Chondrocyte (in vitro differentiated cells): Measurements from ENCODE around the gene ARHGAP32. TPM values are rescaled to one million over a fixed set of nuclear protein-coding genes. Genes with fewer than 3 reads are reported as not detected.

ENCODE experiments used
- DNase-seq: peaks from one replicate; pipeline ENCODE4 v3.0.0; 2021; ENCODE audit warnings: mixed read lengths, low spot score
- H3K27ac Mint-ChIP-seq: one replicate; pipeline ENCODE4 v1.8.0; 2021; ENCODE audit warnings: mild to moderate bottlenecking, moderate library complexity, mixed read lengths; ENCODE audit not compliant: unreplicated experiment
- H3K27me3 Mint-ChIP-seq: 2 replicates; pipeline ENCODE4 v1.8.0; 2021; ENCODE audit warnings: low read depth, mixed read lengths
- H3K36me3 Mint-ChIP-seq: 2 replicates; pipeline ENCODE4 v1.8.0; 2021; ENCODE audit warnings: low read depth, mixed read lengths
- H3K4me1 Mint-ChIP-seq: 2 replicates; pipeline ENCODE4 v1.8.0; 2021; ENCODE audit warnings: low read depth, mild to moderate bottlenecking, mixed read lengths
- H3K4me3 Mint-ChIP-seq: one replicate; pipeline ENCODE4 v1.8.0; 2021; ENCODE audit warnings: mild to moderate bottlenecking, moderate library complexity, mixed read lengths; ENCODE audit not compliant: unreplicated experiment
- H3K9me3 Mint-ChIP-seq: 2 replicates; pipeline ENCODE4 v1.8.0; 2021; ENCODE audit warnings: low read depth, mixed read lengths
- total RNA-seq: library from RNA; stranded (reverse); gene quantifications from 3 replicates; pipeline ENCODE4 v1.2.1, GENCODE V29; 2021
- TF ChIP-seq, protein P1 (sequence below): fragments of 200-600 bp; sonication (generic); IDR thresholded peaks from 2 replicates; pipeline ENCODE4 v1.5.0; 2021; ENCODE audit warnings: antibody characterized with exemption, mild to moderate bottlenecking, moderate library complexity

ARHGAP32 gene
- total RNA-seq, 1 donor from 2014 or later = 15.8 TPM

DNA sequence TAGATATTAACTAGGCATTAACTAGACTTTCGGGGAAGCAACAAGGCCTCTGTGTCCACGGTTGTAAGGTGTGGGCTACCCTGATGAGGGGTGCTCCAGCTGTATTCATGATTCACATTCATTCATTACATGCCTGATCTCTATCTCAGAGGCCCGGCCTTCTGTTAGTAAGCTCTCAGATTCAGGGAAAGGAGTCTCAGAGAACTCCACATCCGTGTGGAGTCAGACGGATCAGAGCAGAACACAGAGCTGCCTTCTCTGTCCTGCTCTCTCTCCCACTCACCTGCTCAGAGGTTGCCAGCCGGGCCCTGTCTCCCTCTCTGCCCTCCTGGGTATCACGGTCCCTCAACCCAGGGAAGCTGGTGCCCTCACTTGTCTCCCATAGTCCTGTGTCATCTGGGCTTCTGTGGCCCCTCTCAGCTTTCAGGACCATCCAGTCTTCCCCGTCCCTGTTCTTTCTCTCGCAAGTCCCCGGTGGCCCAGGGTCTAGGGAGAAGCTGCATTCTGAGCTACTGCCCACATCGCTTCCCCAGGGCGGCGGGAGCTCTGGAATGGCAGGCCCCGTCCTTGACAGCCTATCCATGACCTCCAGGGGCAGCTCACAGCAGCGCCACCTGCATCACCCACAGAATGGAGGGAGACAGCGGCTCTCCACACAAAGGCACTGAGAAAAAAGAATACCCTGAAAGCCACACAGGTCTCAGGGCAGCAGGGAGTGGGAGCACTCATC is 253.8 kb downstream of the ARHGAP32 start:
- Mint-ChIP-seq H3K27me3 (peaks cover 9% of the 10 kb centered on the region), H3K27ac (no peak overlapping the region), H3K36me3 (no peaks in the 10 kb centered on the region), H3K4me1 (no peaks in the 10 kb centered on the region), H3K4me3 (no peak overlapping the region), H3K9me3 (no peaks in the 10 kb centered on the region)
- TF ChIP-seq, protein P1, sequence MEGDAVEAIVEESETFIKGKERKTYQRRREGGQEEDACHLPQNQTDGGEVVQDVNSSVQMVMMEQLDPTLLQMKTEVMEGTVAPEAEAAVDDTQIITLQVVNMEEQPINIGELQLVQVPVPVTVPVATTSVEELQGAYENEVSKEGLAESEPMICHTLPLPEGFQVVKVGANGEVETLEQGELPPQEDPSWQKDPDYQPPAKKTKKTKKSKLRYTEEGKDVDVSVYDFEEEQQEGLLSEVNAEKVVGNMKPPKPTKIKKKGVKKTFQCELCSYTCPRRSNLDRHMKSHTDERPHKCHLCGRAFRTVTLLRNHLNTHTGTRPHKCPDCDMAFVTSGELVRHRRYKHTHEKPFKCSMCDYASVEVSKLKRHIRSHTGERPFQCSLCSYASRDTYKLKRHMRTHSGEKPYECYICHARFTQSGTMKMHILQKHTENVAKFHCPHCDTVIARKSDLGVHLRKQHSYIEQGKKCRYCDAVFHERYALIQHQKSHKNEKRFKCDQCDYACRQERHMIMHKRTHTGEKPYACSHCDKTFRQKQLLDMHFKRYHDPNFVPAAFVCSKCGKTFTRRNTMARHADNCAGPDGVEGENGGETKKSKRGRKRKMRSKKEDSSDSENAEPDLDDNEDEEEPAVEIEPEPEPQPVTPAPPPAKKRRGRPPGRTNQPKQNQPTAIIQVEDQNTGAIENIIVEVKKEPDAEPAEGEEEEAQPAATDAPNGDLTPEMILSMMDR = no peak
- DNase-seq = no peak

DNA sequence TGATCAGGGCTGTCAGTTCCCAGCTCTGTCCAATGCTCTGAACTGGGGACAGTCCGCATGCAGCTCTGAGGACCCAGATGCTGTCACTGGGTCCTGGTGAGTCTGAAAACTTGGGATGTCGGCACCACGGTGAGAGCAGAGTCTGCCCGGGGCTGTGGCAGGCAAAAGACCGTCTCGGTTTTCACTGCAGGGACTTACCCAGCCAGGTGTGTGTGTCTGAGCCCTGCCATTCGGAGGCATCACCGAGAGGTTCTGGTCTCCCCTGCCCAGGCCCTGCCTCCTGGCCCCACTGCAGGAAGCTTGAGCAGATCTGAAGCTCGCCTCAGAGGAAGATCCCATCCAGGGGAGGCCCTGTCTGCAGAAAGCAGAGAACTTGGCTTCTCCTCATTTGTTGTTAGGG is 254.6 kb downstream of the ARHGAP32 start:
- no peaks in the 10 kb centered on the region for H3K9me3 Mint-ChIP-seq
- peaks cover 6% of the 10 kb centered on the region for H3K27me3 Mint-ChIP-seq
- TF ChIP-seq, protein P1 = no peak
- no peak for DNase-seq
- no peaks in the 10 kb centered on the region for H3K36me3 Mint-ChIP-seq
- H3K4me1 Mint-ChIP-seq = no peaks in the 10 kb centered on the region
- H3K4me3 Mint-ChIP-seq = no peak overlapping the region
- no peak overlapping the region for H3K27ac Mint-ChIP-seq

DNA sequence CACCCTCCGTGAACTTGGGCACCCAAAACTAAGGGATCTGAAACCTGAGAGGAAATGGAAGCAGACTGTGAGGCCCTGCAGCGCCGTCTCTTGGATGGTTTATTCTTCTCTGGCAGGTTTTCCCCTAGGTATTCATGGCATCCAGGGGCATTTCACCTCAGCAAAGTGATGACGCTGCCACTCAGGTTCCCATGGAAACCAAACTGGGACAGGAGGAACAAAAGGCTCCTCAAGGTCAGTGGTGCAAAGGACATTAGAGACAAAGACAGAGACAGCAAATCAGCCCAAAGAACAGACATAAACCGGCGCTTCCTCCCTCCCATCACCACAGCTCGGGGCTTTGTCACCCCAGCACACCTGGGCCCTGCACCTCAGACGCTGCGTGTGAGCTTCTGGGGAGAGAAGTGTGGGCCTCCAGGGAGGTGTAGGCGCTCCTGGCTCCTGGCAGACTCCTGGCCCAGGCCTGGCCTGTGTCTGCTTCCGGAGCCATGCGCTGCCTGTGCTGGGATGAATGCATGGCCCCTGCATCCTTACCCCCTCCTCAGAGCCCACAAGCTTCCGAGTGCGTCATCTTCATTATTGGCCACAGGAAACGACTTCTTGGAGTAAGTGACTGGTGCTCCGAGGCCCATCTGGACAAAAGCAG is 255.4 kb downstream of the ARHGAP32 start:
- Mint-ChIP-seq H3K36me3 (no peaks in the 10 kb centered on the region), H3K27me3 (peaks cover 7% of the 10 kb centered on the region), H3K9me3 (no peaks in the 10 kb centered on the region), H3K27ac (no peak overlapping the region), H3K4me1 (no peaks in the 10 kb centered on the region), H3K4me3 (no peak overlapping the region)
- no peak for DNase-seq
- TF ChIP-seq, protein P1 = no peak

DNA sequence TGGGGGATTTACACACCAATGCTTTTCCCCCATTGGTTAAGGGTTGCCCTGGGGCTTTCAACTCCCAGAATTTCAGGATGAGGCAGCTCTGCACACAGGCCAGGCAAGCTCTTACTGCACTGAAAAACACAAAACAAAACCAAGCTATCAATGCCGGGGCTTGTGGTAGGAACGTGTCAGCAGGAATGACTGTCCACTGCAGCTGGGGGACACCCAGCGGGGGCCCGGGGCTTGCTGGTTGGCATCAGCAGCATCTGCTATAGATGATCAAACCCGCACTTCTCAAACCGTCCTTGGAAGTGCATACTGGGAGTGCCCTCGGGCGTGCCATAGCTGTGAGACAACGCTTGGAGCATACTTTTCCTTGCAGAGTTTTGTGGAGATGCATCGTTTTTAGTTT is 257.2 kb downstream of the ARHGAP32 start:
- Mint-ChIP-seq H3K9me3 (no peaks in the 10 kb centered on the region), H3K36me3 (no peaks in the 10 kb centered on the region), H3K4me3 (no peak overlapping the region), H3K27ac (no peak overlapping the region), H3K27me3 (peaks cover 11% of the 10 kb centered on the region), H3K4me1 (peaks cover 3% of the 10 kb centered on the region)
- TF ChIP-seq, protein P1 = no peak
- DNase-seq = no peak

DNA sequence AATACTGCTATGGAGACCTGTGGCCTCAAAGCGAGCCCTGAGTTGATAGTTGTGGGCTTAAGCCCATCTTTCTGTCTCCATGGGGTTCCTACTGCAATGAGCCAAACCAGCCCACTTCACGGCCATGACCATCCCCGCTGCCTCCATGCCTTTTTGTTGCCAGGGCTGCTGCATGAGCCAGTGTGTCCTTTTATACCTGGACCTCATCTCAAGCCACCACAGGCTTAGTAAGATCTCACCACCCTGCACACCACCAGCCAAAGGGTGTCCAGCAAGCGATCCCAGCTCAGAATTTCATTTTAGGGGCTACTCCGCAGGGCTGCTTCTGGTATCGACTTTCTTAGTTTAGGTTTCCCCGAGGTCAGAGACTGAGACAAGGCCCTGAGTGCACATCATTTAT is 257.8 kb downstream of the ARHGAP32 start:
- H3K9me3 Mint-ChIP-seq = no peaks in the 10 kb centered on the region
- TF ChIP-seq, protein P1 = no peak

More for the DNA sequence above, 257.8 kb downstream of the ARHGAP32 start:
- peaks cover 12% of the 10 kb centered on the region for H3K27me3 Mint-ChIP-seq
- no peak for DNase-seq
- H3K27ac Mint-ChIP-seq = no peak overlapping the region
- H3K36me3 Mint-ChIP-seq = peaks cover under 1% of the 10 kb centered on the region
- H3K4me1 Mint-ChIP-seq = peaks cover 7% of the 10 kb centered on the region
- H3K4me3 Mint-ChIP-seq = no peak overlapping the region
